HK-2 (cell line): ENCODE data around the gene NCAPD3.

Experiments used
- DNase-seq: peaks from one replicate; pipeline ENCODE4 v3.0.0-alpha.2; 2018; ENCODE audit not compliant: unreplicated experiment

The NCAPD3 gene

GRCh38 chr11:134158023-134158422 lies 65.7 kb downstream of the NCAPD3 start:
- DNase-seq, result no peak

- no peak for DNase-seq
Measured at GRCh38 chr11:134157451-134157850, 66.3 kb downstream of the NCAPD3 start.

GRCh38 chr11:134155946-134156865 lies 67.6 kb downstream of the NCAPD3 start:
- DNase-seq, result no peak

- DNase-seq, result no peak
Measured at GRCh38 chr11:134155456-134155855, 68.3 kb downstream of the NCAPD3 start.

GRCh38 chr11:134154441-134154840 lies 69.3 kb downstream of the NCAPD3 start:
- no peak for DNase-seq

GRCh38 chr11:134153147-134153905 lies 70.4 kb downstream of the NCAPD3 start:
- no peak for DNase-seq

- no peak for DNase-seq
Measured at GRCh38 chr11:134152696-134153095, 71.1 kb downstream of the NCAPD3 start.

- no peak for DNase-seq
Measured at GRCh38 chr11:134151083-134151747, 72.6 kb downstream of the NCAPD3 start.

GRCh38 chr11:134150195-134150903 lies 73.4 kb downstream of the NCAPD3 start:
- no peak for DNase-seq

- DNase-seq, result no peak
Measured at GRCh38 chr11:134149371-134149770, 74.4 kb downstream of the NCAPD3 start.

GRCh38 chr11:134146598-134146997 lies 77.2 kb downstream of the NCAPD3 start:
- DNase-seq, result no peak

GRCh38 chr11:134145715-134146114 lies 78.1 kb downstream of the NCAPD3 start:
- DNase-seq, result no peak

GRCh38 chr11:134144744-134145143 lies 79.0 kb downstream of the NCAPD3 start:
- DNase-seq, result no peak

GRCh38 chr11:134143801-134144200 lies 80.0 kb downstream of the NCAPD3 start:
- no peak for DNase-seq

- DNase-seq, result no peak
Measured at GRCh38 chr11:134142536-134142935, 81.2 kb downstream of the NCAPD3 start.

- no peak for DNase-seq
Measured at GRCh38 chr11:134140961-134141490, 82.7 kb downstream of the NCAPD3 start.

GRCh38 chr11:134139873-134140331 lies 83.9 kb downstream of the NCAPD3 start:
- peak; percentile 21 for DNase-seq

GRCh38 chr11:134139303-134139872 lies 84.4 kb downstream of the NCAPD3 start:
- no peak for DNase-seq

GRCh38 chr11:134138376-134138775 lies 85.4 kb downstream of the NCAPD3 start:
- DNase-seq, result no peak

GRCh38 chr11:134134167-134134566 lies 89.6 kb downstream of the NCAPD3 start:
- DNase-seq, result no peak

- no peak for DNase-seq
Measured at GRCh38 chr11:134132808-134133207, 91.0 kb downstream of the NCAPD3 start.
